ENCODE measurements around the gene PHOSPHO1.

PHOSPHO1 gene

GRCh38 chr17:49218941-49219913 is 11.4 kb downstream of the PHOSPHO1 start:
- peak in 1 of 2 donors; percentile 57 for DNase-seq (ENCODE audit: low read depth in 2 of 2)

DNA sequence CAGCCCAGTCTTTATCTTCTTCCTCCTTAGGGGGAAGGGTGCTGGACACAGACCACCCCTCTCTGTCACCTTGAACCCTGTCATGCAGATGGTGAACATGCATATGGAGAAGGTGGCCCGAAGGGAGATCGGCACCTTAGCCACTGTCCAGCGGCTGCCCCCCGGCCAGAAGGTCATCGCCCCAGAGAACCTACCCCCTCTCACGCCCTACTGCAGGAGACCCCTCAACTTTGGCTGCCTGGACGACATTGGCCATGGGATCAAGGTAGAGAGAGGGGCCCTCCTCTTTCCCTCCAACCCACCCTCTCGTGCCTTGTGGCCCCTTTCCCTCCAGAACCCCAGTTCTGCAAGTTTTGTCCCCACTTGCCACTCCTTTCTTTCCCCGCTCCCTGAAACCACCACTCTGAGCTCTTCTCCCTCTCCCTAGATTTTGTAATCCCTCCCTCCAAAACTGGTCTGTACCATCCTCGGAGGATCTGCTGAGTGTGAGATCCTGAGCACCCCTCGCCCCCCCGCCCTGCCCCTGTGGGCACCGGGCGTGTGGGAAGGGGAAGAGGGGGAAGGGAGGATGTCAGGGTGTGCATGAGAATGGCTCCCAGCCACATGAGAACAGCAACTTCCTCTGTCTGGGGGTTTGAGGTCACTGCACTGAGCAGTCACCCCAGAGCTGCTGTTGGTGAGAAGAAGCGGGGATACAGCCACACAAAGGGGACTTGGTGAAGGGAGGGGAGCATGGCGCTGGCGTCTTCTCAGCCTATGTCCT is 12.8 kb downstream of the PHOSPHO1 start:
- DNase-seq (ENCODE audit: low read depth in 2 of 2), result peak; percentile 61 to 68

DNA sequence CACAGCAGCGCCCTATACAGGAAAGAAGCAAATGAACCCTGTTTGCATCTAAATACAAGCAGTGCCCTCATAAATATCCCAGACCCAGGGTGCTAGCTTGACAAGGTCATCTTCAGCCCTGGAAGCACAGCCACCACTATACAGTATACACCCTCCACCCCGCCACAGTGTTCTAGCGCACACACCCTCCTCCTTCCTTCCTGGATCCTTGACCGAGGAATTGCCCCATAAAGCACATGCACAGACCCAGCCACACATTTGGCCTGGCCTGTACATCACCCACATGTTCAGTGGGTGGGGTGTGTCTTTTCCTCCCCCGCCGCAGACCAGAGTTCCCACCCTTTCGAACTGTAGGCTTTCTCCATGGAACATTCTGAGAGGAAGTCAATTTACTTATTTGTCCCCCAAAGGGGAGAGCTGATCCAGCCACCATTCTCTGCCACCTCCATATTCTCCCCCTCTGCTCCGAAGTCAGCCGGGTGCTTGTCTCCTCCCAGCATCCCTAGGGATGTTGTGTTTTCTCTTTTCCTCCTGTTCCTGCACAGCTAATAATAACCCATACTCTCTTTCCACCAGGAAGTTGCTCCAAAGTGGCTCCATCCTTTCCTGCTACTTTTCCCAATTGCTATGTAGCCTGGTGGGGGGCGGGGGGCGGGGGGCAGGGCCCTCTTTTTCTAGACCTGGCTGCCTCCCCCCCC is 13.5 kb downstream of the PHOSPHO1 start:
- no peak for DNase-seq (ENCODE audit: low read depth in 2 of 2)

DNA sequence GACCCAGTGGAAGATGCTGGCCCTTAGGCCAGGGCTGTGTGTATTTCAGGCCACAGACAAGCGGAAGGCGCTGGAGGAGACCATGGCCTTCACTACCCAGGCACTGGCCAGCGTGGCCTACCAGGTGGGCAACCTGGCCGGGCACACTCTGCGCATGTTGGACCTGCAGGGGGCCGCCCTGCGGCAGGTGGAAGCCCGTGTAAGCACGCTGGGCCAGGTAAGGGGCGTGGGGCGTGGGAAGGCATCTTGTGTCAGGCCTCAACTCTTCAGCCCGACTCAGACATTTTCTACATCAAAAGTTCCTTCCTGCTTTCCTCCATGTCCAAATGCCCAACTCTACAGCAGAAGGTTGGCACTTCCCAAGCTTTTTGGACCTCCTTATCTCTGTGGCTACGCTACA is 14.1 kb downstream of the PHOSPHO1 start:
- no peak for DNase-seq (ENCODE audit: low read depth in 2 of 2)

DNA sequence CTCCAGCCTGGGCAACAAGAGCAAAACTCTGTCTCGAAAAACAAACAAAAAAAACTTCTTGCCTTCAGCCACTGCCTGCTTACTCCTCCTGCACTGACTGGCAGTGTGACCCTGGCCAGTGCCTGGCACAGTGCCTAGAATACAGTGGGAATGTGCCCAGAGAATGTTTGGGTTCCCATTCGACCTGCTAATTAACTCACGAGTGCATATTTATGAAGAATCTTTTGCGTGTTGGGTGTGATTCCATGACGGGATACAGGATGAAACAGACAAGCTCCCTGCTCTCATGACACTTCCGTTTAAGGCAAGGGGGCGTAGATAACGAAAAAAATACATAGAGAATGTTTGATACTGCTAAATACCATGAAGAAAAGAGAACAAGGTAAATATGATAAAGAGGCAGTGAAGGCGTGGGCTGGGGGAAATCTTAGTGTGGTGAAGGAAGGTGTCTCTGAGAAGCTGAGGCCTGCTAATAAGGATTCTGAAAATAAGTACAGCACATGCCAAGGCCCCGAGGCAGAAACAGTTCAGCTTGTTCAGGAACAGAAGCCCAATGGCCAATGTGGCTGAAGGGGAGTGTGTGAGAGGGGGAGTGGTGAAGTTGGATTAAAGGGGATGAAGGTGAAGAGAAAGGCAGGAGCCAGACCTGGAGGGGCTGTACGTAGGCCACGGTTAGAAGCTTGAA is 15.8 kb downstream of the PHOSPHO1 start:
- DNase-seq (ENCODE audit: low read depth in 2 of 2), result no peak

GRCh38 chr17:49213847-49214246 is 16.7 kb downstream of the PHOSPHO1 start:
- no peak for DNase-seq (ENCODE audit: low read depth in 2 of 2)

DNA sequence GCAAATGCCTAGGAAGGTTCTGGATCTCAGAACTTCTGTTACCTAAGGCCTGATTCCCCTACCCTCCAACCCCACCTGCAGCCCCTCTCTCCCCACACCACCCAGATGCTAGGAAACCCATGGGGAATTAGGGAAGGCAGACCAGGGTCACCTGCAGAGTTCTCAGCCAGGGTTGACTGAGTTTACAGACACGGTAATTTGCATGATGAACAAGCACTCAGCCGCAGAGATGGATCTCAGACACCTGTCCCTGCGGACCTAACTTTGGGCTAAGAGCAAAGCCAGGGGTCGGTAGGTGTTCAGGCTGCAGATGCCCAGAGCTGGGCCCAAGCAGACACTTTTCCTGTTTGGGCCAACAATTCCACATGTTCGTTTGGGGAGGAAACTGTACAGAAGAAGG is 17.2 kb downstream of the PHOSPHO1 start:
- no peak for DNase-seq (ENCODE audit: low read depth in 2 of 2)

DNA sequence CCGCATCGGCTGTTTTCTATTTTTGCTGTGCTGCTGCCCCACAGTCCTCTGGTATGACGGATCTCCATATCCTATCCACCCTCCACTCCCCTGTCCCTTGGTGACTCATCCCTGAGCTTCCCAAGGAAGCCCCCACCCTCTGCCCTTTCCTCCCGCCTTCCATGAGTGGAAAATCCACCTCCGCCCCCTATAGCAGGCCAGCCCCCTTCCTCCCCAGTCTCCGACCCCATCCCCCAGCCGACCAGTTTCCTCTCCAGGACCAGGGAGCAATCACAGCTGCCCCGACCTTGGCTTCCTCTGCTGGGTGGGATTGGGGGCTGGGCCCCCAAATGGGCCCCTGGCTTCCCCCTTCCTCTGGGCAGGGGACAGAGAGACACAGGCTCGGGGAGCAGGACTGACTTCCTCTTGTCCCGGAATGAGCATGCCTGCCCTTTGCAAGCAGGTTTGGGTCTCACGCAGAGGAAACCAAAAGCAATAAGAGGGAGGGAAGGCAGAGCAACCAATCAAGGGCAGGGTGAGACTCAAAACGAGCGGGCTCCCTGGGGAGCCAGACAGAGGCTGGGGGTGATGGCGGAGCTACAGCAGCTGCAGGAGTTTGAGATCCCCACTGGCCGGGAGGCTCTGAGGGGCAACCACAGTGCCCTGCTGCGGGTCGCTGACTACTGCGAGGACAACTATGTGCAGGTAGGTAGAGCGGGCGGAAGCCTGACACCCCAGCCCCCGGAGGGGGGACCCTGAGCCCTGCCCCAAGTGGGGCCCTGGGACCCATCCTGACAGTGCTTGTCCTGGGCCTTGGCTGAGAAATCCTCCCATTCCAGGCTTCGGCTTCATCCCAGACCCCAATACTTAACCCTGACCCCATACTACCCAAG is 20.2 kb downstream of the PHOSPHO1 start, which contains the start of the genes ABI3 and GNGT2:
Gene ABI3 (plus strand): TSS at position 550 of the 872 bp plus-strand sequence. CDS start 18 bp downstream, at position 568.
Gene GNGT2 (minus strand): TSS at position 417 of the 872 bp plus-strand sequence. CDS start 3,152 bp downstream, outside the sequence.
- peak in 1 of 2 donors; percentile 46 for DNase-seq (ENCODE audit: low read depth in 2 of 2)

DNA sequence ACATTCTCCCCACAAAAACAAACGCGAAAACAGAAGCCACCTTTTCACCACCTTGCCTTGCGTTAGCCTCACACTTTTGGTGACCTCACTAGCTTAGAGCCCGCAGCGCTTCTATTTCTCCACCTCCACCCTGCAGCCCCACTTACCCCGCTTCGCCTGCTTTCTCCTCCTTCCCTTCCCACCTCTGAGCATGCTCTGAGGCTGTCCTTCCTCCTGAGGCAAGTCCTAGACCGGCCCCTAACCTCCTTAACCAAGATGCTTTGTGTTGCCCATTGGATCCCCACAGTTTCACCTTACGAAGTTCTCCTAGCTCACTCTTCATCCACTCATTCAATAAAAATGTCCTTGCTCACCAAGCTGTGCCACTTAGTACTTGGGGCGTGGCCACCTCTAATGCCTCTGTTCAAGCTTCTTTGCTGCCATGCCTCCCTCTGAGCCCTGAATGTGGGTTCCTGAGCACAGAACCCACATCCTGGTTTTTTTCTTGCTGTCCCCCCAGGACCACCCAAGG is 21.5 kb downstream of the PHOSPHO1 start:
- DNase-seq (ENCODE audit: low read depth in 2 of 2), result no peak

DNA sequence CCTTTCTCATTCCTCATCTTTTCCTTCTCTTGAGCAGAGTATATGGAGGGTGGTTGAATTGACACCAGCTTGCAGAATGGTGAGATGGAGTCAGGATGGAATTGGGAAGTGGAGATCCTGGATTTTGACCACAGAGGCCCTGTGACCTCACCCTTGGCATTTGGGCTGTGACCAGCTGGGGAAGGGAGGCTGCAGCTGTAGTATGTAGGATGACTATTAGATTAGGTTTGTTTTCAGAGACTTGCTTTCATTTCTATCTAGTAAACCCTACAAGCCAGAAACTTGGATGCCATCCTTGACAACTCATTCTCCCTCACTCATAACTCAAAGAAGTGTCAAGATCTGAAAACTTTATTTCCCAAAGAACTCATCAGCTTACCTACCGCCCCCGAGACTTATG is 26.1 kb downstream of the PHOSPHO1 start:
- DNase-seq (ENCODE audit: low read depth in 2 of 2), result no peak

- DNase-seq (ENCODE audit: low read depth in 2 of 2), result no peak
Measured at GRCh38 chr17:49203796-49204195, 26.8 kb downstream of the PHOSPHO1 start.

DNA sequence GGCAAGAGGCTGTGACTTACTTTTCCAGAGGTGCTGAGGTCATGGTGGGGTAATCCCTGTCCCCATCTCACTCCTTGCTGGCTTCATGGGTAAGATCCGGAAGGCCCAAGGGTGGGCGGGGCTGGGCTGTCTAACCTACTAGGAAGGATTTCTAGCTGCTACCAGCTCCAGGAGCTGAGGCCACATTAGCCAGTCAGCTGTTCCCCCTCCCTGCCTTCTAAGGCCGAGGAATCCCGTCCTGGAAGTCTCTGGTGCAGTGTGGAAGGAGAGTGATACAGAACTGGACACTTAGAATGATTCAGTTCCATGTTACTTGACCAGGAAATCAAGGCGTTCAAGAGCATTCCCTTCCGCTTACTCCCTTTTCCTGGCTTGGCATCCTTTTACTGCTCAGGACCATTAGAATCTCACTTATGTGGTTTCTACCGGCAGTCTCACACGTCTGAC is 29.1 kb downstream of the PHOSPHO1 start:
- DNase-seq (ENCODE audit: low read depth in 2 of 2), result no peak

- DNase-seq (ENCODE audit: low read depth in 2 of 2), result no peak
Measured at GRCh38 chr17:49200423-49201083, 30.0 kb downstream of the PHOSPHO1 start.

DNA sequence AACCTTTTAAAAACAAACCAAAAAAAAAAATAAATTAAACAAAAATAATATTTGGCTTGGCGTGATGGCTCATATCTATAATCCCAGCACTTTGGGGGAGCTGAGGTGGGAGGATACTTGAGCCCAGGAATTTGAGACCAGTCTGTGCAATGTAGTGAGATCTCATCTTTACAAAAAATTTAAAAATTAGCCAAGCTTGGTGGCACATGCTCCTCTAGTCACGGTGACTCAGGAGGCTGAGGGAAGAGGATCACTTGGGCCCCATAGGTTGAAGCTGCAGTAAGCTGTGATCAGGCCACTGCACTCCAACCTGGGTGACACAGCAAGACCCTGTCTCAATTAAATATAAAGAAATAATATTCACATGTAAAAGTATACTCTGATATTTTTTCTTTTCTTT is 32.4 kb downstream of the PHOSPHO1 start:
- DNase-seq (ENCODE audit: low read depth in 2 of 2), result no peak

- DNase-seq (ENCODE audit: low read depth in 2 of 2), result no peak
Measured at GRCh38 chr17:49197346-49197998, 33.1 kb downstream of the PHOSPHO1 start.

GRCh38 chr17:49196520-49196919 is 34.1 kb downstream of the PHOSPHO1 start:
- no peak for DNase-seq (ENCODE audit: low read depth in 2 of 2)

- DNase-seq (ENCODE audit: low read depth in 2 of 2), result no peak
Measured at GRCh38 chr17:49195751-49196150, 34.8 kb downstream of the PHOSPHO1 start.

DNA sequence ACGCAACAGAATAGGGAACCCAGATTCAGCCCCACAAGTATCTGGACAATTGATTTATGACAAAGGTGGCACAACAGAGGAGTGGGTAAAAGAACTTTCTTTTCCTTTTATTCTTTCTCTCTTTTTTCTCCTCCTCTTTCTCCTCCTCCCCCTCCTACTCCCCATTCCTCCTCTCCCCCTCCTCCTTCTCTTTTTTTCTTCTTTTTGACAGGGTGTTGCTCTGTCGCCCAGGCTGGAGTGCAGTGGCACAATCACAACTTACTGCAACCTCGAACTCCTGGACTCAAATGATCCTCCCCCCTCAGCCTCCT is 36.3 kb downstream of the PHOSPHO1 start:
- no peak for DNase-seq (ENCODE audit: low read depth in 2 of 2)

Measured in stimulated activated CD8-positive, alpha-beta memory T cell treated with anti-CD3 and anti-CD28 coated beads, Interleukin-7, amount 100 ng/mL, for 4 hours (primary cell).